Measurements from ENCODE around the gene SNTA1. TPM values are rescaled to one million over a fixed set of nuclear protein-coding genes. Genes with fewer than 3 reads are reported as not detected.
"Not testable (repeated sequence)": the region's sequence is repeated elsewhere in the genome, so short reads cannot be mapped to it uniquely, and the experiment has no call there.

The SNTA1 gene
- total RNA-seq, 1 experiment from 2014 or later, result 2.5 TPM

DNA sequence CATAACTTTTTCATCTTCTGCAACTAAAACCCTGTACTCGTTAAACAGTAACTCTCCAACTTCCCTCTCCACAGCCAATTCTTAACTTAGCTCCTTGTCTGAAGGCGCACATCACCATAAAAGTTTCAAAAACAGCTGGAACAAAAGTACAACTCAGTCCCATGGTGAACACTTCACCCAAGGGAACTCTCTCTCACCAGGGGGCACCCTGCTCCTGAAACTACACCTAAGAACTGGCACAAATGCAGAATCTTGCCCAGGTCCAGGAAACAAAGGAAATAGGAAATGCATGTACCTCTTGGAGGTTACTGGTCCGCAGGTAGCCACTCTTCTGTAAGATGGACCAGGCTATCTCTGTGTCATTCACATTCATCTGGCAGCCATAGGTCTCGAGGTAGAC, 48.8 kb downstream of the SNTA1 start:
- no peak for DNase-seq (ENCODE audit: low read depth)

DNA sequence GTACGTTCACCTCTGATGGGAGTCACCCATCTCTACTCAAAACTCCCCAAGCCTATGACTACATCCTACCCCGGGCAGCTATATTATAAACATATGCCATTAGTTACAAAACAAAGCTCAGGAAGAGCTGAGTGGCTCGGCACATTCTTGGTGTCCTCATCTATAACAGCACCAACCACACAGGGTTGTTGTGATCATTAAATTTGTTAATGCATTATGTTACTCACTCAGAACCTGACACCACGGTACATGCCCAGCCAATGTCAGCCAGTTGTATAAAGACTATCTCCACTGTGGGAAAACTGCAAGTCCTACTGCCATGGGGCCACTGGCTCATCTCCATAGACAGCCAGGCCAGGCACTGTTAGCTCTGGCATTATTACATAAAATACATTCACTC, 50.0 kb downstream of the SNTA1 start:
- DNase-seq (ENCODE audit: low read depth), result no peak

DNA sequence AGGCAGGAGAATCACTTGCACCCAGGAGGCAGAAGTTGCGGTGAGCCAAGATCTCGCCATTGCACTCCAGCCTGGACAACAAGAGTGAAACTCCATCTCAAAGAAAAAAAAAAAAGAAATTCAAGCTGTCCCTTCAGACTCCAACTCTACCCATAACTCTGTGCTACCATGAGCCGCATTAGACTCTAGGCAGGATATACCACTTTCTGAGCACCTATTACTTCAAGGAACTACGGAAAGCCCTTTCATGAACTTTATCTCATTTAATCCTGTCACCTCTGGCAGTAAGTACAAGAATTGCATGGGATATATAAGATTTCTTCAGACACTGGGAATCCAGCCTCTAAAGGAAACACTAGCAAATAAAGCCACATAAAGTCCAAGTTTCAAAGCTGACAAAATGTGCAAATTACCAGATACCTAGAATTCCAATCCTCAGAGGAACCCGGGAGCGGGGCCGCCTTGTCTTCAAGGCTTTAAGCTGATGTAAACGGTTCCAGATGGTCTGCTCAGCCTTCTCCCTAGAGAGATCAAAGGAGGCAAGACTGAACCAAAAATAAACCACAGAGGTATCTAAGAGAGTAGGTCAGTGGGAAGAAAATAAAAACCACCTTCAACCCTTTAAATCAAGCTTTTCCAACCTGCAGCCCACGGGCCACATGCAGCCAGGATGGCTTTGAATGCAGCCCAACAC, 51.7 kb downstream of the SNTA1 start:
- DNase-seq (ENCODE audit: low read depth), result no peak

DNA sequence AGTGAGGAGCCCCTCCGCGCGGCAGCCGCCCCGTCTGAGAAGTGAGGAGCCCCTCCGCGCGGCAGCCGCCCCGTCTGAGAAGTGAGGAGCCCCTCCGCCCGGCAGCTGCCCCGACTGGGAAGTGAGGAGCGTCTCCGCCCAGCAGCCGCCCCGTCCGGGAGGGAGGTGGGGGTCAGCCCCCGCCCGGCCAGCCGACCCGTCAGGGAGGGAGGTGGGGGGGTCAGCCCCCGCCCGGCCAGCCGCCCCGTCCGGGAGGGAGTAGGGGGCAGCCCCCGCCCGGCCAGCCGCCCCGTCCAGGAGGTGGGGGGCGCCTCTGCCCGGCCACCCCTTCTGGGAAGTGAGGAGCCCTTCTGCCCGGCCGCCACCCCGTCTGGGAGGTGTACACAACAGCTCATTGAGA, 54.2 kb downstream of the SNTA1 start:
- not testable (repeated sequence) for DNase-seq (ENCODE audit: low read depth)

DNA sequence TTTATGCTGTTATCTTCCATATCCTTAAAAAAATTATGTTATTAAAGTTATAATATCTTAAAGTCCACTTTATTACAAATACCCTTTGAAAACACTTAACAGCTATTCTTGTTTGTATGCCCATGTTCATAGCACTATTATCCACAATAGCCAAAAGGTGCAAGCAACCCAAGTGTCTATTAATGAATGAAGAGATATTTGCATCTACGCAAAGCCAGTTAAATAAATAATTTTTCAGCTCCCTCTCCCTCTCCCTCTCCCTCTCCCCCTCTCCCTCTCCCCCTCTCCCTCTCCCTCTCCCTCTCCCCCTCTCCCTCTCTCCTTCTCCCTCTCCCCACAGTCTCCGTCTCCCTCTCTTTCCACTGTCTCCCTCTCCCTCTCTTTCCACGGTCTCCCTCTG, 55.3 kb downstream of the SNTA1 start:
- DNase-seq (ENCODE audit: low read depth), result no peak

DNA sequence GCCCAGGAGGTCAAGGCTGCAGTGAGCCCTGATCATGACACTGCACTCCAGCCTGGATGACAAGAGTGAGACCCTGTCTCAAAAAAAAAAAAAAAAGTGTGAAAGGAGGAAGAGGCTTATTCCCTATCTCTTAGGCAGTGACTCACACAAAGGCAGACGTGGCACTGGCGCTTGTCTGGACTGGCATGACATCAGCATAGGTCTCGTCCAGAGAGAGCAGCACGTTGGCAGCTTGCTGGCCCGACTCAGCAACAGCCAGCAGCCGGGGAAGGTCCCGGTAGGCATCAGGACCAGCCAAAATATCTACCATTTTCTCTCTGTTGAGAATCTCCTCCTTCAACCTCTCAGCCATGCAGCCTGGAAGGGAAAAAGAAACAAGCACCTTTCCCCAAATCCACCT, 56.4 kb downstream of the SNTA1 start:
- peak; percentile 82 for DNase-seq (ENCODE audit: low read depth)

DNA sequence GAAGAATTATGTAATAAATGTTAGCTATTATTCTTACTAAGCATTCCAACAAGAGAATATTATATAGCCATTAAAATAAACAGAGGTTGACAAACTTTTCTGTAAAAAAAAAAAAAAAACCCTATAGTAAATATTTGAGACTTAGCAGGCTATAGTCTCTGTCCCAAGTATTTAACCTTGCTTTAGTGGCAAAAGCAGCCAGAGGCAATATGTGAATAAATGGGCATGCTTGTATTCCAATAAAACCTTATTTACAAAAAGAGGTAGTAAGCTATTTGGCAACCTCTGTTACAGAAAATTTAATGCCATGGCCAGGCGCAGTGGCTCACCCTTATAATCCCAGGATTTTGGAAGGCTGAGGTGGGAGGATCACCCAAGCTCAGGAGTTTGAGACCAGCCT, 56.9 kb downstream of the SNTA1 start:
- DNase-seq (ENCODE audit: low read depth), result no peak

DNA sequence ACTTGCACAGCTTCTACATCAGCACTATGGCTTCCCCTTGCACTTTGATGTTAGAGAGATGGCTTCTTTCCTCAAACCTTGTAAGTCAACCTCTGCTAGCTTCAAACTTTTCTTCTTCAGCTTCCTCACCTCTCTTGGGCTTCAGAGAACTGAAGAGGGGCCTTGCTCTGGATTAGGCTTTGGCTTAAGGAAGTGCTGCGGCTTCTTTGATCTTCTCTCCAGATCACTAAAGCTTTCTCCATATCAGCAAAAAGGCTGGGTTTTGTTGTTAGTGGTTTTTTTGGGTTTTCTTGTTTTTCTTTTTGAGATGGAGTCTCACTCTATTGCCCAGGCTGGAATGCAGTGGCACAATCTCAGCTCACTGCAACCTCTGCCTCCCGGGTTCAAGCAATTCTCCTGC, 66.2 kb downstream of the SNTA1 start:
- DNase-seq (ENCODE audit: low read depth), result no peak

DNA sequence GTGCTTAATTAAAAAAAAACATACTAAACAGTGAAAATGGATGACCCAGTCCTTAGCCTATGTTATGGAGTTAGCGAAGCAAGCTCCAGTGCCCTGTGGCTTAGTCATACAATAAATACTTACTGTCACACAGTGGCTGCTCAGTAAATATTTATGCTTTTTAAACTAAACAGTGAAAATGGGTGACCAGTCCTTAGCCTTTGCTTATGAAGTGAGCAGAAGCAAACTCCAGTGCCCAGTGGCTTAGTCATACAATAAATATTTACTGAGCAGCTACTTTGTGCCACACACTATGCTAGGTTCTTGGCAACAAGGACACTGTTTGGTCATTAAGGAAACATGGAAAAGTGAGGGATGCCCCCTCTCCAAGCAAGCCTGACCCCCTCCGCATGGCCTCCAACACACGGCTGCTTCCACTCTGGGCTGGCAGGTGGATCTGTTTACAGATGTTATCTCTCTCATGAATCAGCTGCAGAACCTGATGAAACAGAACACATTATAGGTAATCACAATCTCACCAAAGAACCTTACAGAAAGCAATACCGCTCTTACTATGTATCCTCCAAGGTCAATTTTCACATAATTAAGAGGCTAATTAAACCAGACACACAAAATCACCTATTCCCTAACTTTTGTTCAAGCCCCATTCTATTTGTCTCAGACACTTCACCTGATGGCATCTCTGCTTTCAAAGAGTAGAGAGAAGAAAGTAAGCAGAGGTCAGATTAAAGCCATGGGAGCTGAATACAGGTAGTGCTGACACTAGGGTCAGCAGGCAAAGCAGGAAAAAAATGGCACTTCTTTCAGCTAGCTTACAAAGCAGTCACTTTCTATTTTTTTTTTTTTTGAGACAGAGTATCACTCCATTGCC, 69.6 kb downstream of the SNTA1 start:
- DNase-seq (ENCODE audit: low read depth), result peak; percentile 43

DNA sequence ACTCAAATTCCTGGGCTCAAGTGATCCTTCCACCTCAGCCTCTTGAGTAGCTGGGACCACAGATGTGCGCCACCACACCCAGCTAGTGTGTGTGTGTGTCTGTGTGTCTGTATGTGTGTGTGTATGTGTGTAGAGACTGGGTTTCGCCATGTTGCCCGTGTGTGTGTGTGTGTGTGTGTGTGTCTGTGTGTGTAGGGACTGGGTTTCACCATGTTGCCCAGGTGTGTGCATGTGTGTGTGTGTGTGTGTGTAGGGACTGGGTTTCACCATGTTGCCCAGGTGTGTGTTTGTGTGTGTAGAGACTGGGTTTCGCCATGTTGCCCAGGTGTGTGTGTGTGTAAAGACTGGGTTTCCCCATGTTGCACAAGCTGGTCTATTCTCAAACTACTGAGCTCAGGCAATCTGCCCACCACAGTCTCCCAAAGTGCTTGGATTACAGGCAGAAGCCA, 70.5 kb downstream of the SNTA1 start:
- DNase-seq (ENCODE audit: low read depth), result no peak

DNA sequence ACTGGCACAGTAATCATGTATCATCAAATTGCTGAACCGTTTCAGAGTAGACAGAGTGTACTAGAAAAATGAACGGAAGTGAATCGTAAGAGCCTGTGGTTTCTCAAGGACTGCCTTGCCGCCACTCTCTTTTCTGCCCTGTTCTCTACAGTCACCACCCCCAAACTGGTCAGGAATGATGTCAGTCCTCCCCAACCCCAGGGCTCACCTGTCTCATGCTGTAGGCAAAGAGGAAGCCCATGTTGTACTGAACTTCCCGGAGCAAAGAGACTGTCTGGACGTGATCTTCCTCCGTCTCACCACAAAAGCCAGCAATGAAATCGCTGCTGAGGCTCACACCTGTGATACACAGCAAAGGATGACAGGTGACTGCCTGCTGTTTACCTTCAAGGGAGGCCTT, 73.3 kb downstream of the SNTA1 start:
- peak; percentile 33 for DNase-seq (ENCODE audit: low read depth)

DNA sequence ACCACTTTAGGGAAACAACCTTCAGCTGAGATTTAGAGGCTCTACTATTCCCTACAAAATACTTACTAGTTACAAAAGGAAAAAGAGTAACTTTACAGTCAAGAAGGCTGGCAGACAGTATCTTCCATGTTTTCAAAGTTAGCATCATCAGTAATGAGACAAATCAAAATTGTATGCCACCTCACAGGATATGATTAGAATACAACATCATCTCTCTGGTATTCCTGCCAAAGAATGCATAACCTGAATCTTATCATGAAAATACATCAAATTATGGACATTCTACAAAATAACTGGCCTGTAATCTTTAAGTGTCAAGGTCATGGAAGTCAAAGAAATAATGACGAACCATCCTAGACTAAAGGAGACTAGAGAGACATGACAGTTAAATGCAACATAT, 80.7 kb downstream of the SNTA1 start:
- DNase-seq (ENCODE audit: low read depth), result no peak

DNA sequence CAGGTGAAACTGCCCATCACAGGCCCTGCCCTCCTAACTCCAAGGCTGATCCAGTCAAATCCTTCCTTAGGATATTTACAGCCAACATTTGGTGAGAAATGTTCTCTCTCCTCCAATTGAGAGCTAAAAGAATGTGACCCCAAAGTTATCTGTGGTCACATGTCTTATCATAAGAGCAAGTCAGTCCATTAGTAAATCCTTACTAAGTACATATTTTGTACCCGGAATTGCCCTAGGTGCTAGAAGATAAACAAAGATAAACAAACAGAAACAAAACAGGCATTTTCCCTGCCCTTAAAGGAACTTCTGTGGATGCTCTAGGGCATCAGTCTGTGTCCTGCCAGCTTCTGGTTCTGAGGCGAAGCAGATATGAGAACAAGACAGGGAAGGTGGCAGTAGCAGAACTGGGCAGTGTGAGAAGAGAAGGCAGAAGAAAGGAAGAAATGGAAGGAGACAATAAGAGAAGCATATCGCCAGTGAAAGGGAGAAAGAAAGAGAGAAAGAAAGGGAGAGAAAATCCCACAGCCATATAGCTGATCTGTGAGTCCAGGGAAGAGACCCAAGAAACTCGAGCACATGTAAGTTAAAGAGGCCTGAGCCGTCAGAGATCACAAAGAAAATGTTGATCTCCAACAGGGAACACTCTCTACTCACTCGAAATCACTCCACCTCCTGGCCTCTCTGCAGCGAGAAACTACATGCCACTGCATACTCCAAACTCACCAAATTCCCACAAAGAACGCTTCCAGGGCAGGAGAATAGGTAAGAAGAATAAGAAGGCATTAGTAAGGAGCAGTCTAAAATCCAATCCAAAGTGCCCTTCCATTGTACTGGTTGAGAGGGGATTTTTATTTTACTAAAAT, 83.9 kb downstream of the SNTA1 start:
- DNase-seq (ENCODE audit: low read depth), result no peak

Other genes with a start within 250 kb of the SNTA1 start
- not detected in 2 replicates for gene BPIFA3, start 226.4 kb downstream of the SNTA1 start, total RNA-seq (2014; rRNA removed; shearing (Covaris generic))
- not detected in 2 replicates for gene BPIFA1, start 207.8 kb downstream of the SNTA1 start, total RNA-seq (2014; rRNA removed; shearing (Covaris generic))
- not detected in 2 replicates for gene BPIFB1, start 160.5 kb downstream of the SNTA1 start, total RNA-seq (2014; rRNA removed; shearing (Covaris generic))
- 31.9 and 50.5 TPM in 2 replicates for gene CDK5RAP1, start 42.2 kb downstream of the SNTA1 start, total RNA-seq (2014; rRNA removed; shearing (Covaris generic))
- 3.6 and 5.1 TPM in 2 replicates for gene CBFA2T2, start 46.3 kb upstream of the SNTA1 start, total RNA-seq (2014; rRNA removed; shearing (Covaris generic))
- gene C20orf144, start 218.6 kb upstream of the SNTA1 start, total RNA-seq (2014; rRNA removed; shearing (Covaris generic)), result not detected in 2 replicates
- 0.06 and 0.18 TPM in 2 replicates for gene ACTL10, start 223.2 kb upstream of the SNTA1 start, total RNA-seq (2014; rRNA removed; shearing (Covaris generic))
- 11.5 and 17.3 TPM in 2 replicates for gene NECAB3, start 230.7 kb upstream of the SNTA1 start, total RNA-seq (2014; rRNA removed; shearing (Covaris generic))
- 20.7 and 23.9 TPM in 2 replicates for gene E2F1, start 242.6 kb upstream of the SNTA1 start, total RNA-seq (2014; rRNA removed; shearing (Covaris generic))